Activated naive CD4-positive, alpha-beta T cell treated with Interleukin-2 at 50 U/mL for 16 hours (primary cell): Measurements from ENCODE around the gene AMMECR1.
"Not testable (repeated sequence)": the region's sequence is repeated elsewhere in the genome, so short reads cannot be mapped to it uniquely, and the experiment has no call there.

Source experiments
- DNase-seq: peaks from one replicate; pipeline ENCODE4 v3.0.0-alpha.2; 2020

Gene AMMECR1

DNA sequence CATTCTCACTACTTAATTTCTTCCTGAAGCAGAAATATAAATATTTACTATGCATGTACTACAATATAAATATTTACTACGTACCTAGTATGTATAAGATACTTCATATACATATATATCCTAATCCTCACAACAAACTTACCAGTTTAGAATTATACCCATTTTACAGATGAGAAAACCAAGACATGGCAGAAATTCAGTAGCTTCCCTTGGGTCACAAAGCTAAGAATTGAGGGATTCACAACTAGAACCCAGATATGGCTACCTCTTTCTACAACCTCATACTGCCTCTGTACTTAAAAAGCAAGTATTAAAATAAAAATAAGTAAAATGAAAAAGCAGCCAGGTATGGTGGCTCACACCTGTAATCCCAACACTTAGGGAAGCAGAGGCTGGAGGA lies 65.9 kb downstream of the AMMECR1 start:
- DNase-seq, result no peak

DNA sequence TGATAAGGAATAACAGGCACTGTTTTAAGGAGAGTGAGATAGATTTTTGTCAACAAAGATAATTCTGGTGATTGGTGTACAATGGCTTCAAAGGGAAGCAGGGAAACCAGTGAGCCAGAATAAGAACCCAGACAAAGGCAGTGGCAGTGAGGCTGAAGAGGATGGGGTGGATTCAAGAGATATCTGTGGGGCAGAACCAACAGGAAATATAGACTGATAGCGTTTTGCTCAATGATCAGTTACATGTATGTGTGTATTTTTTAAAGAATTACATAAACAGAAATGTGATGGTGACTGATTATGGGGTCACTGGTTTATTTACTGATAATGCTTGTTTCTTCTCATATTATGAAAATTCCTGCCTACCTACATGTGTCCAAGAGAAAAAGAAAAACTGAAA lies 66.4 kb downstream of the AMMECR1 start:
- DNase-seq, result no peak

DNA sequence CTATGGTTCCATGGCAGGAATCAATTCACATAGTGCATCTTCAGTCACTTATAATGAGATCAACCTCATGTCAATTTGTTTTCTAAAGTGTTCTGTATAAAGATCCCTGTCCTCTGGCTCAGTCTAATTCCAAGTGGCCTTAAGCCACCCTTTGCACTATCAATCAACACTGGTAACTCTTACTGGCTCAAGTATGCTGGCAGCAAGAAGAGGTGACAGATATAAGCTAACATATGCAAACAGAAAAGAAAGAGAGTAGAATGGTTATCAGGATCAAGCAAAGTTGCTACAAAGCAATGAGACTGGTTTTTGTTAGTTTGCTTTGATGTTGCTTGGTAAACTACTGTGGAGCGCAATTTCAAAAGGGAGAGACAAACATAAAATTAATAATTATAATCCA lies 67.0 kb downstream of the AMMECR1 start:
- no peak for DNase-seq

DNA sequence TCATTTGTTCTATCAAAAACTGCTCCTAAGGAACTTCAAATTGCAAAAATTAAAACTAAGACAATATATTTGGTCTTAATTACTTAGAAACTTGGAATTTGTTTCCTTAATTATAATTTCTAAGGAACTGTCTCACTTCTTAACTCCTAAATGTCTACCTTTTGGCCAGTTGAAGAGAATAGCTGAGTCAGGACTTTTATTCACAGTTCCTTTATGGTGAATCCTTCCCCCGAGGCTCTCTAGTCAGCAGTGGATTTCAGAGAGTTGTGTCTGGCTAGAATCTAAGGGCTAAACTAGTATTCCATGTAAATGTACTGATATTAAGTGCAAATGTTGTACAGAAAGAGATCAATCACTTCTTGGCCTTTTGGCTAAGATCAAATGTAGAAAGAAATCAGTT lies 69.3 kb downstream of the AMMECR1 start:
- DNase-seq, result no peak

DNA sequence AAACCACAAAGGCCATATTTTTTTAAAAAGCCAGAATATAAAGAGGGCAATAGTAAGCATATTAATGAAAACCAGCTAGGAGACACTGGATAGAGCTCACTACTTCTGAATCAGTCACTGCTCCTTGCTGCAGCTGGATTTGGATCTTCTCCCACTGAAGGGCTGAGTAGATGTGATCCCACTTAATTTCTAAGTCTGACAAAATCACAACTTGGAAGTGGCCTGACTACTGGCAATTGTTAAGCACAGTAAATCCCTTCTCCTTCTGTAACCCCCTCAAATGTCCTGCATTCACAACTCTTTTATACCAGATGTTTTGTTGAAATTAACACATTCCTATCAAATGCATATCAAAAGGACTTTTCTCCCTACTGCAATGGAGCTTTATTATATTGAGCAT lies 72.9 kb downstream of the AMMECR1 start:
- DNase-seq, result no peak

DNA sequence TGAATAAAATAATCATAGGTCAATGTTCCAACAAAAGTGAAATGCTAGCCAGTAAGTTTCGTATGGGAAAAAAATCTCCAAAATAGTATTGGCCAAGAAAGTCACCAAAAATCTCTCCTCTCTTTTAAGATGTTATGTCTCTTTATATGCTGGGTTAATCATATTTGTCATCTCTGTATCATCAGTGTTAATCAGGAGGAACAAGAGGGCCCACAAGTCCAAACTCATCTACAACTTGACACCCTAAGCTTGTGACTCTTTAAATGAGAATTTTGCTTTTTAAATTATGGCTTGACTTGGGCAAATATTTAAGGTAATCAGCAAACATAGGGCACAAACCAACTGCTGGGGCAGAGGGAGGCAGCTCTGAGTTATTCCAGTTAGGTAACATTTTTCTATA lies 75.5 kb downstream of the AMMECR1 start:
- DNase-seq, result no peak

DNA sequence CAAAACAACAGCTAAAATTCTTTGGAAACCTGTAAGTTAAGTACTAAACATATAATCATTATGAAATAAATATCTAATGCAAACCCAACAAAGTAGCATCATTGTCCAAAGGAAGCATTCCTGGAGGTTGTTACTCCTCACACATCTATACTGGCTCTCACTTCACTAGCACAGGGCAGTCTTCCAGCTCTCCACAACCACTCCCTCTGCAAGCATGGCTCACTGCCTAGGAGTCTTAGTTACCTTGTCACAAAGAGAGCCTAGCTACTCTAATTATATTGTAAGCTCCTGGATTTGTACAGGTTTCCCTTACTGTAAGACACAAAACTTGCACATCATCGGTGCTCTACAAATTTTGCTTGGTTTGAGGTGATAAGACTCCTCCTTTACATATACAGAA lies 76.1 kb downstream of the AMMECR1 start:
- DNase-seq, result no peak

DNA sequence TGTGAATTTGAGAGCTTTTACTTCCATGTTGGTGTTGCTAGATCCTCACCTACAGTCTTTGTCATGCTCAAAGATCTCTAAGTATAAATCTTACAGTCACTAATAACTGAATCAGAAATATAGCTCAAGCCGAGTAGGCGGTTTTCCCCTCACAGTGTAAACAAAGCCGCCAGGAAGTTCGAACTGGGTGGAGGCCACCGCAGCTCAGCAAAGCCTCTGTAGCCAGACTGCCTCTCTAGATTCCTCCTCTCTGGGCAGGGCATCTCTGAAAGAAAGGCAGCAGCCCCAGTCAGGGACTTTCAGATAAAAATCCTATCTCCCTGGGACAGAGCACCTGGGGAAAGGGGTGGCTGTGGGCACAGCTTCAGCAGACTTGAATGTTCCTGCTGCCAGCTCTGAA lies 79.6 kb downstream of the AMMECR1 start:
- peak; percentile 35 for DNase-seq

DNA sequence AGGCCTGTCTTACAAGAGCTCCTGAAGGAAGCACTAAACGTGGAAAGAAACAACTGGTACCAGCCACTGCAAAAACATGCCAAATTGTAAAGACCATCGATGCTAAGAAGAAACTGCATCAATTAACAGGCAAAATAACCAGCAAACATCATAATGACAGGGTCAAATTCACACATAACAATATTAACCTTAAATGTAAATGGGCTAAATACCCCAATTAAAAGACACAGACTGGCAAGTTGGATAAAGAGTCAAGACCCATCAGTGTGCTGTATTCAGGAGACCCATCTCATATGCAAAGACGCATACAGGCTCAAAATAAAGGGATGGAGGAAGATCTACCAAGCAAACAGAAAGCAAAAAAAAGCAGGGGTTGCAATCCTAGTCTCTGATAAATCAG lies 86.4 kb downstream of the AMMECR1 start:
- DNase-seq, result not testable (repeated sequence)

DNA sequence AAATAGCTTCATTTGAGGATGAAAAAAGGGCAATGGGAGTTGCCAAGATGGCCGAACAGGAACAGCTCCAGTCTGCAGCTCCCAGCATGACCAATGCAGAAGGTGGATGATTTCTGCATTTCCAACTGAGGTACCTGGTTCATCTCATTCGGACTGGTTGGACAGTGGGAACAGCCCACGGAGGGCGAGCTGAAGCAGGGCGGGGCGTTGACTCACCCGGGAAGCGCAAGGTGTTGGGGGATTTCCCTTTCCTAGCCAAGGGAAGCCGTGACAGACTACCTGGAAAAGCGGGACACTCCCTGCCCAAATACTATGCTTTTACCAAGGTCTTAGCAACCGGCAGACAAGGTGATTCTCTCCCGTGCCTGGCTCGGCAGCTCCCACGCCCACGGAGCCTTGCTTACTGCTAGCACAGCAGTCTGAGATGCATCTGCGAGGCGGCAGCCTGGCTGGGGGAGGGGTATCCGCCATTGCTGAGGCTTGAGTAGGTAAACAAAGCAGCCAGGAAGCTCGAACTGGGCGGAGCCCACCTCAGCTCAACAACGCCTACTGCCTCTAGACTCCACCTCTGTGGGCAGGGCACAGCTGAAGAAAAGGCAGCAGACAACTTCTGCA lies 88.3 kb downstream of the AMMECR1 start:
- DNase-seq, result peak; percentile 85

DNA sequence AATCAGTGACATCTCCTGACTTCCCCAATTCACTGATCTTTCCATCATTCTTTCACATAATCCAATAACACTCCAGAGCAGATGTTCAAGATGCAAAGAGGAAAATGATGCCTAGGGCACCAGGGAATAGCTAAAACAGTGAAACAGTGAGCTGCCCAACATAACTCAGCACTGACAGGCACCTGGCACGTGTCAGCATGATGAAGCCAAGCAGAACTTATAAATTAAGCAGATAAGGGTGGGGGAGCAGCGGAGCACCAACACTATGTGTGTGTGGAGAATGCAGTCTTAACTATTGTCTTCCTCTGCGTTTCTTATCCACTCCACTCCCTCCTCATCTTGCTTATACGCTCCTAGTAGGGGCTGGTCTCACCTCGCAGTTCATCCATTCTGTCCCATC lies 89.4 kb downstream of the AMMECR1 start:
- no peak for DNase-seq

DNA sequence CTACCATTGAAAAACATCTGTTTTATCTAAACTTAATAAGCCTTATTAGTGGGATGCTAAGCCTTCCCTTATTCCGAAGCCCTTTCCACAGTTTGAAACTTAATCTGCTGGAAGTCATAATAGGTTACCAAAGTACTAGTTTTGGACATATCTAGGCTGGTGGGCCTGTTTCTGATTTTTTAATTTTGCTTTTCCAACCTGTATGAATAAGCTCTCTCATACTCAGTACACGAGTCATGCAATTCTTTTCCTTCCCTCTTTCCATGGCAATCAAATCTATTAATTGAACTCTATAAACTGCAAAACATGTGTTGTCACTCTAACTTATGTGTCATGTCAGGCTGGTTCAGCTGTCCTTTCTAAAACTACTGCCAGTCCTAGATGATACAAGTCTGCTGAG lies 91.0 kb downstream of the AMMECR1 start:
- no peak for DNase-seq

DNA sequence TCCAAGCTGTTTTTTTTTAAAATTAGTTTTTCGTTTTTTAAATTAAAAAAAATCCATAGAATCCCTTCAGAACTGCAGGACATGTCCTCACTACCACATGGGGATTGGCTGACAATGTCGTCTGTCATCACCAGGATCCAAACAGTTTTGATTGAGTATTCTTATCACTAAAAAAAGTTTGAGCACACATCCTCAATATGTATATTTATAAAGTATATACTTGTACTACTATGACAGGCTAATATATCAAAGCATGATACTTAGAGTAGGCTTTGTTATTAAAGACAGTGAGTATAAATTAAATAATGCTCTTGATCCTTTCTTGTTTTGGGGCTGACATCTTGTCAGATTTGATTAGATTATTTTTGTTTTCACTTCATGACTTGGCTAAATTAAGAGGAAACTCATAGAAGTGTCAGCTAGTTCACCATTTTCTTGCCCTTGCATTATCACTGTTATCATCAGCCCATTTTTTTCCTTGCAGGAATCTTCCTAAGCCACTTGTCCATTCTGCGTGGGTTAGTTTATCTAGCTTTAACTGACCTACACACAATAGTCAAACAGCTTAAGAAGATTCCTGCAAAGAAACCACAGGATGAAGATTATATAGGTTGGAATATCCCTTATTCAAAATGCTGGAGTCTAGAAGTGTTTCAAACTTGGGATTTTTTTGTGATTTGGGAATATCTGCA lies 92.8 kb downstream of the AMMECR1 start:
- no peak for DNase-seq

DNA sequence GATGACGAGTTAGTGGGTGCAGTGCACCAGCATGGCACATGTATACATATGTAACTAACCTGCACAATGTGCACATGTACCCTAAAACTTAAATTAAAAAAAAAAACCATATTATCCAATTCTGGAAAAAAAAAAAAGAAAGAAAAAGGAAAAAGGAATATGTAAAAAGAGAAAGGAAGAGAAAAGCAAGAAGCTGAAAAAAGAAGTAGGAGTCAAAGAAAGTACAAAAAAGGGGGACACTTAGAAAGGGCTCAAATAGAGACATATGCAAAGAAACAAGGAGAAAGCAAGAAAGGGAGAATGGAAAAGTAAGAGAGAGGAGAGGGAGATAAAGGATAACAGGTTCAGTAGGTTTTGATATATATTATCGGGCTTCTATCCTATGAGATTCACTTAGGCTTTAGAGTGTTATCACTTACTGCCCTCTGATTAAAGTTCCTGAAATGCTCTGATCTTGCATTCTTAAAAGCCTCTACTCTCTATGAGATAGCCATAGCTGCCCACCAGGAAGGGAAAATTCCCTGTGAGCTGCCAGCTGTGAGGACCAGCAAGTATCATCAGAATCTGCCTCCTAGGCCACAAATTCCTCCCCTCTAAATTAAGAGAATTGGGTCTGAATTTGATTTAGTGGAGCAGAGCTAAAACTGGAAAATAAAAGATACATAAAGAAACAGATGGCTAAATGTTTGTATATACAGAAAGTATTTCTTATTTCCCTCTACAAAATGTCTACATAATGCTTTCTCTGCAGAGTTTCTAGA lies 95.2 kb downstream of the AMMECR1 start:
- no peak for DNase-seq

- DNase-seq, result no peak
Observed at GRCh38 chrX:110219920-110220319, 98.0 kb downstream of the AMMECR1 start.

- no peak for DNase-seq
Observed at GRCh38 chrX:110218591-110218990, 99.3 kb downstream of the AMMECR1 start.

DNA sequence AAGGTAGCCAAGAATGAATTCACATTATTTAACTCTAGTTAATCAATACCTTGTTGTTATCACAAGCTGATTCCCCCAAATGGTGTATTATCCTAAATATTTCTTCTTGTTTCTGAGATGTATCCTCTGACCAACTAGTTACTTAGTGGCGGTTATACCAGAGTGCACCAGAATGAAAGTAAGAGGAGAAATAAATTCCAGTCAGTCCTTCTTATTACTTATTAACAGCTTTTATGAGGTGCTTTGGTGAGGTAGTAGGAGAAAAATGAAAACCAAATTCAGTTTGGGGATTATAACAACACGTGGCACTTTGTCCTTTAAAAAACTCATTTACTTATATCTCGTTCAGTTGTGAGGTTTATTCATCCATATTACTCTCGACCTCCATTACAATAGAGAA lies 101.9 kb downstream of the AMMECR1 start:
- DNase-seq, result no peak

DNA sequence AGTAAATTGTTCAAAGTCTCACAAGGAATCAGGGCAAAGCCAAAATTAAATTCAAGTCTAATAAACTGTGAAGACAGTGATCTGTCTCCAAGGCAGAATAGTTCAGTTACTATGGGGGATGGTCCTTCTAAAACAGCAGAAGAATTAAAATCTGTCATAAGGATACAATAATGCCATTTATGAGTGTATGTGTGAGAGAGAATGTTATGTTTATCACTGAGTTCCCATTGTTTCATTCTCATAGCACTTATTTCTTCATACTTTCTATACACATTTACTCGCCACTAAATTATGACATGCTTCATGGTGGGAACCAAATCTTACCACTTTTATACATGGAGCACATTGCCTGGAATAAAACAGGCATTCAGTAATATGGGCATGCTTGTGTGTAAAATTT lies 102.5 kb downstream of the AMMECR1 start:
- DNase-seq, result no peak

- DNase-seq, result no peak
Observed at GRCh38 chrX:110214684-110215083, 103.2 kb downstream of the AMMECR1 start.

GRCh38 chrX:110213183-110213582 lies 104.7 kb downstream of the AMMECR1 start:
- no peak for DNase-seq

GRCh38 chrX:110212299-110212698 lies 105.6 kb downstream of the AMMECR1 start:
- DNase-seq, result no peak

GRCh38 chrX:110211340-110211739 lies 106.5 kb downstream of the AMMECR1 start:
- no peak for DNase-seq

DNA sequence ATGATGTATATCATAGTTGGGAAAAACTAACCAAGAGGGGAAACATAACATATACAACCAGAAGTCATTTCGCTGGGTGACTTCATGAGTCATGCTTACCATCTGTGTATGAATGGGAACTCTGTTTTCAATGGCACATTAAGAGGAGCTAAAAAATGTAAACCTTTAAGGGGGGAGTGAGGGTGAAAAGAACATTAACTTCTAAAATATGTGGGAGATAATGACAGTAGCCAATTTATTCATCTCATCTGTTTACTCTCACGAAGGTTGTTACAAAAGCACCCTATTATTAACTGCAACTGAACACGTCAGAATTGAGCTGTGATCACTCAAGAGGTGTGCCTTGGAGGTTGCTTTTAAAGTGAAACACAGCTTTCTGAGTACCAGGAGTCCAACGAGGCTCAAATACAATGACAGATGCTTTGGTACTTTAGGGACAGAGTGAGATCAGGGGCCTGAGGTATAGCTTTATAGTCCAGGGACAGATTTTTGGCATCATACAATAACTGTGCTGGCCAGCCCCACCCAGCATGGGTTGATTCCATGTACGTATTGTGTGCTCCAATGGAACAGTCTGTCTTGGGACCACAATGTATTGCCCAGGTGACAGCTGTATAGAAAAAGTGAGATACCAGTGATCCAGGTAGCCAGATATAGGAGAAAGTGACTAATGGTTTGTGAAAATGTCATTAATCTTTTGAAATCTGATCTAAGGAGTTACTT lies 107.3 kb downstream of the AMMECR1 start:
- DNase-seq, result no peak

- DNase-seq, result no peak
Observed at GRCh38 chrX:110208092-110208491, 109.8 kb downstream of the AMMECR1 start.
